HCT116 (cell line): ENCODE results near the gene MIS18A. TPM values are rescaled to one million over a fixed set of nuclear protein-coding genes. Genes with fewer than 3 reads are reported as not detected.

ENCODE experiments used
- ATAC-seq: fragments of 200-7000 bp; cut with Tn5 transposase; 2 replicates; pipeline ENCODE4 v1.9.1; 2020; ENCODE audit warnings: mild to moderate bottlenecking, moderate library complexity
- BruUV-seq: library from RNA; stranded (reverse); fragments of 400-500 nt; replicated peaks from 2 replicates; lab custom pipeline; 2021; lab: Mats Ljungman, UMichigan
- CTCF ChIA-PET: fragments of 300-600 bp; sonication (Branson Sonifier 250); formaldehyde crosslinking; loops from one replicate; lab custom pipeline; 2021; ENCODE audit warnings: antibody characterized with exemption; lab: Charles Lee
- POLR2A ChIA-PET: fragments of 300-600, 350-600 bp; sonication (Branson Sonifier 250); formaldehyde crosslinking; loops from one replicate; lab custom pipeline; 2021; ENCODE audit warnings: antibody characterized with exemption; lab: Charles Lee
- RAD21 ChIA-PET, 2 experiments: fragments of 300-600 bp; sonication (Branson Sonifier 250); formaldehyde crosslinking; loops; one replicate each; lab custom pipeline; 2023; ENCODE audit warnings: low total read pairs in 2 of 2; ENCODE audit not compliant: uncharacterized antibody in 2 of 2, unreplicated experiment in 2 of 2, low non-redundant PET in 1 of 2; lab: Charles Lee
- DNase-seq: peaks from one replicate; pipeline ENCODE4 v3.0.0-alpha.2; 2010; ENCODE audit warnings: low read depth, low spot score
- H2AFZ ChIP-seq: fragments of 200-600 bp; shearing (Covaris generic), sonication (generic); 2 replicates; pipeline ENCODE4 v1.6.1; 2017; ENCODE audit warnings: low read depth, mixed run types, mixed read lengths, antibody characterized with exemption, low read length; ENCODE audit not compliant: poor library complexity, severe bottlenecking
- H3K27ac ChIP-seq: 2 replicates; pipeline ENCODE4 v1.5.1; 2012; ENCODE audit warnings: low read depth, low read length
- H3K27me3 ChIP-seq: fragments of 200-600 bp; sonication (generic); 2 replicates; pipeline ENCODE4 v1.6.1; 2016; ENCODE audit warnings: mixed run types, low read length, mixed read lengths; ENCODE audit not compliant: insufficient read depth
- H3K36me3 ChIP-seq, 2 experiments: fragments of 200-500 bp in 1 of 2; fragments of 200-600 bp in 1 of 2; sonication (Bioruptor generic) in 1 of 2; sonication (generic) in 1 of 2; 2 replicates each; pipeline versions ENCODE4 v1.5.1 to v1.6.1; 2014 to 2016; ENCODE audit warnings: low read length in 2 of 2, inconsistent platforms in 1 of 2, mixed read lengths in 1 of 2, mixed run types in 1 of 2; ENCODE audit not compliant: insufficient read depth in 2 of 2, control insufficient read depth in 1 of 2
- H3K4me1 ChIP-seq, 2 experiments: fragments of 200-600 bp in 1 of 2; sonication (generic) in 1 of 2; 2 replicates each; pipeline versions ENCODE4 v1.5.1 to v1.6.1; 2012 to 2017; ENCODE audit warnings: low read length in 2 of 2, inconsistent platforms in 1 of 2, mild to moderate bottlenecking in 1 of 2, mixed read lengths in 1 of 2, mixed run types in 1 of 2, moderate library complexity in 1 of 2; ENCODE audit not compliant: insufficient read depth in 2 of 2, control insufficient read depth in 1 of 2
- H3K4me2 ChIP-seq: fragments of 200-600 bp; sonication (generic); 2 replicates; pipeline ENCODE4 v1.6.1; 2017; ENCODE audit warnings: mixed run types, low read length, mixed read lengths
- H3K4me3 ChIP-seq, 2 experiments: fragments of 200-600 bp in 1 of 2; sonication (generic) in 1 of 2; replicated peaks in 1 of 2; 2 replicates each; pipeline ENCODE4 v1.5.1; 2011 to 2016; ENCODE audit warnings: low read length in 2 of 2, control low read depth in 1 of 2, low read depth in 1 of 2, mild to moderate bottlenecking in 1 of 2, mixed read lengths in 1 of 2, mixed run types in 1 of 2
- H3K79me2 ChIP-seq: fragments of 200-600 bp; sonication (generic); 2 replicates; pipeline ENCODE4 v1.6.1; 2017; ENCODE audit warnings: mild to moderate bottlenecking, mixed run types, low read length, moderate library complexity, mixed read lengths; ENCODE audit not compliant: insufficient read depth
- H3K9ac ChIP-seq: fragments of 200-600 bp; sonication (generic); 2 replicates; pipeline ENCODE4 v1.6.1; 2016; ENCODE audit warnings: low read length, mixed read lengths
- H3K9me2 ChIP-seq: fragments of 200-600 bp; sonication (generic), shearing (Covaris generic); 2 replicates; pipeline ENCODE4 v1.6.1; 2017; ENCODE audit warnings: mixed run types, mild to moderate bottlenecking, moderate library complexity; ENCODE audit not compliant: insufficient read depth
- H3K9me3 ChIP-seq, 2 experiments: fragments of 200-500 bp in 1 of 2; fragments of 200-600 bp in 1 of 2; sonication (Bioruptor generic) in 1 of 2; sonication (generic) in 1 of 2; 2 replicates each; pipeline ENCODE4 v1.6.1; 2014 to 2017; ENCODE audit warnings: low read length in 2 of 2, mixed read lengths in 2 of 2, inconsistent platforms in 1 of 2, low read depth in 1 of 2, mild to moderate bottlenecking in 1 of 2, mixed run types in 1 of 2, moderate library complexity in 1 of 2; ENCODE audit not compliant: control insufficient read depth in 1 of 2, insufficient read depth in 1 of 2
- H4K20me1 ChIP-seq: fragments of 200-600 bp; sonication (generic), shearing (Covaris generic); 2 replicates; pipeline ENCODE4 v1.6.1; 2017; ENCODE audit warnings: mixed run types, mild to moderate bottlenecking, moderate library complexity; ENCODE audit not compliant: insufficient read depth
- EZH2 ChIP-seq: fragments of 200-600 bp; sonication (generic); IDR thresholded peaks from 2 replicates; pipeline ENCODE4 v1.6.1; 2017; ENCODE audit warnings: antibody characterized with exemption, mixed run types
- FOSL1 ChIP-seq: IDR thresholded peaks from 2 replicates; pipeline ENCODE4 v1.6.1; 2012; ENCODE audit warnings: low read depth
- JUND ChIP-seq: IDR thresholded peaks from 2 replicates; pipeline ENCODE4 v1.6.1; 2012
- POLR2A ChIP-seq: IDR thresholded peaks from 2 replicates; pipeline ENCODE4 v1.7.0; 2011; ENCODE audit warnings: borderline replicate concordance; ENCODE audit not compliant: insufficient read depth, insufficient read length; ENCODE audit errors: extremely low read depth
- REST ChIP-seq: IDR thresholded peaks from 2 replicates; pipeline ENCODE4 v1.6.1; 2012; ENCODE audit warnings: low read depth
- SIN3A ChIP-seq: IDR thresholded peaks from 2 replicates; pipeline ENCODE4 v1.6.1; 2012; ENCODE audit warnings: low read depth
- SRF ChIP-seq: IDR thresholded peaks from 2 replicates; pipeline ENCODE4 v1.6.1; 2012; ENCODE audit warnings: low read depth
- TCF7L2 ChIP-seq: IDR thresholded peaks from 2 replicates; pipeline ENCODE4 v1.7.0; 2011; ENCODE audit warnings: borderline replicate concordance, inconsistent platforms; ENCODE audit not compliant: insufficient read depth, insufficient read length; ENCODE audit errors: extremely low read depth
- YY1 ChIP-seq: IDR thresholded peaks from 2 replicates; pipeline ENCODE4 v1.6.1; 2011; ENCODE audit warnings: low read length, low read depth, moderate library complexity, mild to moderate bottlenecking; ENCODE audit not compliant: insufficient replicate concordance; ENCODE audit errors: extremely low read depth
- ZBTB33 ChIP-seq: IDR thresholded peaks from 2 replicates; pipeline ENCODE4 v1.6.1; 2011; ENCODE audit warnings: mild to moderate bottlenecking, low read length, moderate library complexity; ENCODE audit not compliant: insufficient replicate concordance; ENCODE audit errors: extremely low read depth
- ZFX ChIP-seq: fragments of 450-650 bp; IDR thresholded peaks from 2 replicates; pipeline ENCODE4 v1.6.1; 2017
- intact Hi-C: fragments of 100-400 bp; cut with micrococcal nuclease; formaldehyde crosslinking; loops from 2 replicates; pipeline ENCODE4 v1.10.0; 2022
- total RNA-seq: library from RNA; stranded (reverse); gene quantifications from one replicate; pipeline ENCODE4 v1.2.1, GENCODE V29; 2021; ENCODE audit not compliant: unreplicated experiment

Gene MIS18A
- total RNA-seq, 1 experiment from 2014 or later, result 30.0 TPM

GRCh38 chr21:32304998-32305397 is 26.1 kb upstream of the MIS18A start:
- Histone ChIP-seq H3K79me2 (no peaks in the 10 kb centered on the region), H4K20me1 (peaks cover 5% of the 10 kb centered on the region; the same call in 1 of the 2 replicates), H3K4me3 (no peak overlapping the region), H3K36me3 (peaks cover 3 to 18% of the 10 kb centered on the region in 2 experiments; a peak in 1 of 4 replicates), H3K27ac (no peak overlapping the region), H3K4me1 (no peaks in the 10 kb centered on the region), H2AFZ (no peak overlapping the region), H3K4me2 (no peak overlapping the region), H3K9ac (no peak overlapping the region), H3K9me2 (no peaks in the 10 kb centered on the region), H3K9me3 (no peaks in the 10 kb centered on the region), H3K27me3 (no peaks in the 10 kb centered on the region)
- intact Hi-C loops, result no loop called here
- TF ChIP-seq SIN3A (no peak), REST (no peak)
- POLR2A ChIA-PET, result no interaction called here
- RAD21 ChIA-PET, result no interaction called here
- CTCF ChIA-PET, result no interaction called here
- ATAC-seq, result no peak
- no TSS peak for BruUV-seq
- no peak for DNase-seq

GRCh38 chr21:32303385-32303784 is 24.5 kb upstream of the MIS18A start:
- no peak overlapping the region for H3K4me2 ChIP-seq
- peaks cover 5% of the 10 kb centered on the region; the same call in 1 of the 2 replicates for H4K20me1 ChIP-seq
- POLR2A ChIA-PET, result no interaction called here
- H3K4me3 ChIP-seq, result no peak overlapping the region
- no peaks in the 10 kb centered on the region for H3K9me3 ChIP-seq
- intact Hi-C loops, result no loop called here
- DNase-seq (no peak), ATAC-seq (no peak)
- BruUV-seq, result no TSS peak
- RAD21 ChIA-PET, result no interaction called here
- peaks cover 0 to 18% of the 10 kb centered on the region in 2 experiments; a peak in 2 of 4 replicates for H3K36me3 ChIP-seq
- no peak overlapping the region for H3K9ac ChIP-seq
- H3K27me3 ChIP-seq, result no peaks in the 10 kb centered on the region
- H3K27ac ChIP-seq, result no peak overlapping the region
- no peaks in the 10 kb centered on the region for H3K4me1 ChIP-seq
- H2AFZ ChIP-seq, result no peak overlapping the region
- CTCF ChIA-PET, result no interaction called here
- no peaks in the 10 kb centered on the region for H3K9me2 ChIP-seq
- no peaks in the 10 kb centered on the region for H3K79me2 ChIP-seq
- TF ChIP-seq POLR2A (no peak), SRF (no peak), TCF7L2 (no peak), REST (no peak), EZH2 (no peak), ZBTB33 (no peak), JUND (no peak), YY1 (no peak), FOSL1 (no peak), ZFX (no peak)
